BLaER1 treated with 17β-estradiol and CSF1 and Interleukin-3, amounts not matched to agents 10 nM and 100 nM (cell line): ENCODE results near the gene RPL6.
"Not testable (repeated sequence)": the region's sequence is repeated elsewhere in the genome, so short reads cannot be mapped to it uniquely, and the experiment has no call there.

ENCODE experiments used
- H3K27ac ChIP-seq, 11 experiments: shearing (Covaris generic); formaldehyde crosslinking; 2 replicates each; pipeline ENCODE4 v1.8.1; 2022
- H3K27me3 ChIP-seq, 11 experiments: shearing (Covaris generic); formaldehyde crosslinking; 2 replicates each; pipeline ENCODE4 v1.8.1; 2022
- H3K36me3 ChIP-seq, 11 experiments: shearing (Covaris generic); formaldehyde crosslinking; 2 replicates each; pipeline ENCODE4 v1.8.1; 2022
- H3K4me1 ChIP-seq, 10 experiments: shearing (Covaris generic); formaldehyde crosslinking; 2 replicates each; pipeline ENCODE4 v1.8.1; 2022
- H3K4me2 ChIP-seq, 11 experiments: shearing (Covaris generic); formaldehyde crosslinking; 2 replicates each; pipeline ENCODE4 v1.8.1; 2022
- H3K4me3 ChIP-seq, 10 experiments: shearing (Covaris generic); formaldehyde crosslinking; 2 replicates each; pipeline ENCODE4 v1.8.1; 2022
- H3K9ac ChIP-seq, 11 experiments: shearing (Covaris generic); formaldehyde crosslinking; 2 replicates each; pipeline ENCODE4 v1.8.1; 2022
- H3K9me3 ChIP-seq, 11 experiments: shearing (Covaris generic); formaldehyde crosslinking; replicated peaks in 1 of 11; 2 replicates each; pipeline ENCODE4 v1.8.1; 2022
- H4K20me1 ChIP-seq, 11 experiments: shearing (Covaris generic); formaldehyde crosslinking; 2 replicates each; pipeline ENCODE4 v1.8.1; 2022
- Cebpa-rat ChIP-seq, 11 experiments: shearing (Covaris generic); IDR thresholded peaks; 2 replicates each; pipeline ENCODE4 v1.8.1; 2022

Gene RPL6

GRCh38 chr12:112446008-112446725 is 36.8 kb upstream of the RPL6 start:
- Histone ChIP-seq H3K4me3 (no peak overlapping the region), H3K4me2 (peak overlapping the region; percentile 38 to 81 (median 62)), H3K9ac (peak overlapping the region in 4 of 11 experiments; percentile 12 to 46 (median 38); a peak in 3 of 22 replicates), H3K27me3 (no peaks in the 10 kb centered on the region), H4K20me1 (peaks cover 41 to 90% (median 70%) of the 10 kb centered on the region in 11 experiments; a peak in 21 of 22 replicates), H3K4me1 (peaks cover 23 to 32% (median 28%) of the 10 kb centered on the region in 10 experiments), H3K27ac (peak overlapping the region in 10 of 11 experiments; percentile 1 to 72 (median 48); a peak in 17 of 22 replicates), H3K9me3 (no peaks in the 10 kb centered on the region), H3K36me3 (peaks cover 50 to 82% (median 76%) of the 10 kb centered on the region in 11 experiments)
- TF ChIP-seq Cebpa-rat (IDR thresholded peaks at IDR 0.05) = no peak

DNA sequence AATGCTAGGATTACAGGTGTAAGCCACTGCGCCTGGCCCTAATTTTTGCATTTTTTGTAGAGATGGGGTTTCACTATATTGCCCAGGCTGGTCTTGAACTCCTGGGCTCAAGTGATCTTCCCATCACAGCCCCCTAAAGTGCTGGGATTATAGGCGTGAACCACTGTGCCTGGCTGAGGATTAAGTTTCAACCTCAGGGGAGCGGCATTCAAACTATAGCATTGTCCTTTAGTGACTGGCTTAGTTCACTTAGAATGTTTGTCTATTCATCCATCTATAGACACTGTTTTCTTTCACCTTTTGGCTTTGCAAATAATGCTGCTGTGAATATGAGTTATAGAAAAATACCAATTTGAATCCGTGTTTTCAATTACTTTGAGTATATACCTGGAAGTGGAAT is 34.5 kb upstream of the RPL6 start:
- Histone ChIP-seq H4K20me1 (peaks cover 47 to 93% (median 87%) of the 10 kb centered on the region in 11 experiments; a peak in 21 of 22 replicates), H3K4me2 (no peak overlapping the region), H3K36me3 (peaks cover 29 to 59% (median 54%) of the 10 kb centered on the region in 11 experiments), H3K27me3 (no peaks in the 10 kb centered on the region), H3K4me1 (peaks cover 23 to 32% (median 28%) of the 10 kb centered on the region in 10 experiments), H3K9me3 (no peaks in the 10 kb centered on the region), H3K9ac (no peak overlapping the region), H3K27ac (no peak overlapping the region), H3K4me3 (no peak overlapping the region)
- no peak for TF ChIP-seq Cebpa-rat (IDR thresholded peaks at IDR 0.05)

- not testable (repeated sequence) for H3K9me3 ChIP-seq
- peaks cover 49 to 97% (median 92%) of the 10 kb centered on the region in 11 experiments; a peak in 21 of 22 replicates for H4K20me1 ChIP-seq
Measured at GRCh38 chr12:112440653-112441052, 31.2 kb upstream of the RPL6 start.

GRCh38 chr12:112439769-112440168 is 30.4 kb upstream of the RPL6 start:
- no peaks in the 10 kb centered on the region for H3K9me3 ChIP-seq
- H3K27ac ChIP-seq = no peak overlapping the region
- peaks cover 4 to 25% (median 17%) of the 10 kb centered on the region in 11 experiments; a peak in 21 of 22 replicates for H3K36me3 ChIP-seq
- no peak for TF ChIP-seq Cebpa-rat (IDR thresholded peaks at IDR 0.05)
- no peaks in the 10 kb centered on the region for H3K4me1 ChIP-seq
- no peaks in the 10 kb centered on the region for H3K27me3 ChIP-seq
- no peak overlapping the region for H3K9ac ChIP-seq
- no peak overlapping the region for H3K4me2 ChIP-seq
- no peak overlapping the region for H3K4me3 ChIP-seq
- peaks cover 53 to 97% (median 95%) of the 10 kb centered on the region in 11 experiments; a peak in 21 of 22 replicates for H4K20me1 ChIP-seq

More at GRCh38 chr12:112440653-112441052, 31.2 kb upstream of the RPL6 start:
- not testable (repeated sequence) for H3K4me3 ChIP-seq, H3K27ac ChIP-seq, H3K27me3 ChIP-seq, H3K9ac ChIP-seq, H3K4me2 ChIP-seq, H3K4me1 ChIP-seq
- peaks cover 6 to 33% (median 24%) of the 10 kb centered on the region in 11 experiments; a peak in 21 of 22 replicates for H3K36me3 ChIP-seq

DNA sequence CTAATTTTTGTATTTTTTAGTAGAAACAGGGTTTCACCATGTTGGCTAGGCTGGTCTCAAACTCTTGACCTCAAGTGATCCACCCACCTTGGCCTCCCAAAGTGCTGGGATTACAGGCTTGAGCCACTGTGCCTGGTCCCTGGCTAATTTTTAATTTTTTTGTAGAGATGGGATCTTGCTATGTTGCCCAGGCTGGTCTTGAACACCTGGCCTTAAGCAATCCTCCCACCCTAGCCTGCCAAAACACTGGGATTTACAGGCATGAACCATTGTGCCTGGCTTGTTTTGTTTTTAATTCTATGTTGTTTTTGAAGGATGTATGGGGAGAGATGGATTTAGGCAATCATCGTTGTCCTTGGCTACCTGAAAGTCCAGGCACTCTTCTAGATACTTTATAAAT is 29.2 kb upstream of the RPL6 start:
- peaks cover 53 to 97% (median 95%) of the 10 kb centered on the region in 11 experiments; a peak in 21 of 22 replicates for H4K20me1 ChIP-seq
- H3K9ac ChIP-seq, H3K4me2 ChIP-seq, H3K9me3 ChIP-seq, H3K4me1 ChIP-seq, H3K27ac ChIP-seq, H3K27me3 ChIP-seq, H3K4me3 ChIP-seq: not testable (repeated sequence)
- peaks cover 0 to 25% (median 11%) of the 10 kb centered on the region in 11 experiments; a peak in 18 of 22 replicates for H3K36me3 ChIP-seq

GRCh38 chr12:112433551-112433950 is 24.1 kb upstream of the RPL6 start:
- Histone ChIP-seq H3K9me3 (no peaks in the 10 kb centered on the region), H3K27me3 (no peaks in the 10 kb centered on the region), H3K27ac (no peak overlapping the region), H3K9ac (no peak overlapping the region), H3K4me1 (peaks cover 0 to 15% (median 0%) of the 10 kb centered on the region in 10 experiments; a peak in 1 of 20 replicates), H4K20me1 (peaks cover 61 to 100% (median 99%) of the 10 kb centered on the region in 11 experiments; a peak in 20 of 22 replicates), H3K4me2 (no peak overlapping the region), H3K36me3 (peaks cover 6 to 55% (median 33%) of the 10 kb centered on the region in 11 experiments; a peak in 21 of 22 replicates), H3K4me3 (no peak overlapping the region)
- TF ChIP-seq Cebpa-rat (IDR thresholded peaks at IDR 0.05) = no peak

DNA sequence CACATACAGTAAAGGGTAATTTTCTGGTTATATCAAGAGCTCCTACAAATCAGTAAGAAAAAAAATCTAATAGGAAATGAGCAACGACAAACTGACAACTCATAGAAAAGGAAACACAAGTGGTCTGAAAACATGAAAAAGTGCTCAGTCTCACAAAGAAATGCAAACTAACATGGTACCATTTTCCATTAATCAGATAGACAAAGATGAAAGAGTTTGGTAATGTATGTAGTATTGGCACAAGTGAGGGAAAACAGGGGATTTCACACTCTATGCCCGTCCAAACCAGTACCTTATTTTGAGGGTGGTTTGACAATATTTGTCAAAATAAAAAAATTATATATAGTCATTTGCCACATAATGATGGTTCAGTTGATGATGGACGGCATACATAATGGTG is 22.6 kb upstream of the RPL6 start:
- Histone ChIP-seq H3K9ac (no peak overlapping the region), H3K36me3 (peaks cover 7 to 71% (median 42%) of the 10 kb centered on the region in 11 experiments; a peak in 21 of 22 replicates), H3K27ac (no peak overlapping the region), H3K27me3 (no peaks in the 10 kb centered on the region), H3K4me2 (no peak overlapping the region), H3K4me3 (no peak overlapping the region), H3K9me3 (no peaks in the 10 kb centered on the region), H3K4me1 (peaks cover 0 to 15% (median 0%) of the 10 kb centered on the region in 10 experiments; a peak in 1 of 20 replicates), H4K20me1 (peaks cover 57 to 100% (median 99%) of the 10 kb centered on the region in 11 experiments; a peak in 20 of 22 replicates)
- no peak for TF ChIP-seq Cebpa-rat (IDR thresholded peaks at IDR 0.05)

DNA sequence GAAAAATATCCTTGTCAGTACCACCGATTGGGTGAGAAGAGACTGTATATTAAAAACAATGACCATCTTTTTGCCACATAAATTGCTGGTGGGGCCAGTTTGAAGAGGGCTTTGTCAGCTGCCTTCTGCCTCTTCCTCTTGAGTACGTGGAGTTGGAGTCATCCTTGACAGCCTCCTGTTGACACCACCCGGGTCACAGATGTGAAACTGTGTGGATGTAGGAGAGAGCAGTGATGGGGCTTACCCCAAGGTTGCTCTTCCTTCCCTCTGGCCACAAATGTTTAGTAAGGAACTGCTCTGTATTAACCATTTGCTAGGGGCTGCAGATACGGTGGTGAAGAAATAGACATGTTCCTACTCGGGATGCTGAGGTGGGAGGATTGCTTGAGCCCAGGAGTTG is 21.5 kb upstream of the RPL6 start:
- H3K27me3 ChIP-seq = no peaks in the 10 kb centered on the region
- peaks cover 0 to 15% (median 0%) of the 10 kb centered on the region in 10 experiments; a peak in 1 of 20 replicates for H3K4me1 ChIP-seq
- no peak overlapping the region for H3K9ac ChIP-seq
- H3K36me3 ChIP-seq = peaks cover 11 to 81% (median 52%) of the 10 kb centered on the region in 11 experiments
- H3K4me3 ChIP-seq = no peak overlapping the region
- no peak for TF ChIP-seq Cebpa-rat (IDR thresholded peaks at IDR 0.05)
- no peaks in the 10 kb centered on the region for H3K9me3 ChIP-seq
- no peak overlapping the region for H3K27ac ChIP-seq
- H4K20me1 ChIP-seq = peaks cover 63 to 100% (median 99%) of the 10 kb centered on the region in 11 experiments; a peak in 20 of 22 replicates
- peak overlapping the region in 1 of 11 experiments; percentile 9; a peak in 1 of 22 replicates for H3K4me2 ChIP-seq

DNA sequence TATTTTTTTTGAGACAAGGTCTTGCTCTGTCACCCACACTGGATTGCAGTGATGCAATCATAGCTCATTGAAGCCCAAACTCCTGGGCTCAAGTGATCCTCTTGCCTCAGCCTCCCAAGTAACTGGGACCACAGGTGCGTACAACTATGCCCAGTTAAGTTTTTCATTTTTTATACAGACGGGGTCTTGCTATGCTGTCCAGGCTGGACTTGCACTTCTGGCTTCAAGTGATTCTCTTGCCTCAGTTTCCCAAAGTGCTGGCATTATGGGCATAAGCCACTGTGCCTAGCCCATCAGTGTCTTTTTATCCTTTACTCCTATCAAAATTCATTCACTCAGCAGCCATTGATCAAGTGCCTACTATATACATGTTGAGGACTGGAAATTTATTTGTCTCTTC is 18.4 kb upstream of the RPL6 start:
- H3K27ac ChIP-seq = no peak overlapping the region
- peaks cover 69 to 100% (median 99%) of the 10 kb centered on the region in 11 experiments for H4K20me1 ChIP-seq
- TF ChIP-seq Cebpa-rat (IDR thresholded peaks at IDR 0.05) = no peak
- no peak overlapping the region for H3K4me3 ChIP-seq
- no peaks in the 10 kb centered on the region for H3K9me3 ChIP-seq
- H3K4me2 ChIP-seq = no peak overlapping the region
- H3K27me3 ChIP-seq = no peaks in the 10 kb centered on the region
- peaks cover 0 to 24% (median 0%) of the 10 kb centered on the region in 10 experiments; a peak in 5 of 20 replicates for H3K4me1 ChIP-seq
- H3K9ac ChIP-seq = no peak overlapping the region
- peaks cover 11 to 81% (median 54%) of the 10 kb centered on the region in 11 experiments for H3K36me3 ChIP-seq
